HepG2 (cell line): ENCODE results near the gene IPP. TPM values are rescaled to one million over a fixed set of nuclear protein-coding genes. Genes with fewer than 3 reads are reported as not detected.

ENCODE experiments used
- ARNT ChIP-seq: fragments of 450-650 bp; IDR thresholded peaks from 2 replicates; pipeline ENCODE4 v1.6.1; 2017
- ERF ChIP-seq: IDR thresholded peaks from 2 replicates; pipeline ENCODE4 v1.6.1; 2018; ENCODE audit warnings: missing biosample characterization, missing genetic modification reagents
- HNRNPK ChIP-seq: fragments of 200-400 bp; formaldehyde crosslinking; IDR thresholded peaks from 2 replicates; pipeline ENCODE4 v1.6.1; 2018; ENCODE audit warnings: low read length, low read depth, moderate library complexity, mild to moderate bottlenecking; ENCODE audit not compliant: poor library complexity, severe bottlenecking
- RAD21 ChIP-seq: fragments of 450-650 bp; formaldehyde crosslinking; IDR thresholded peaks from 2 replicates; pipeline ENCODE4 v1.5.0; 2020; ENCODE audit warnings: mild to moderate bottlenecking
- SMAD9 ChIP-seq: sonication (generic); formaldehyde crosslinking; IDR thresholded peaks from 2 replicates; pipeline ENCODE4 v1.5.1; 2020; ENCODE audit warnings: mild to moderate bottlenecking, missing genetic modification reagents
- TGIF2 ChIP-seq: IDR thresholded peaks from 2 replicates; pipeline ENCODE4 v1.6.1; 2016; ENCODE audit warnings: control low read depth, missing compliant biosample characterization
- ZC3H13 ChIP-seq: sonication (generic); formaldehyde crosslinking; IDR thresholded peaks from 2 replicates; pipeline ENCODE4 v1.8.1; 2023; ENCODE audit warnings: mild to moderate bottlenecking, missing genetic modification reagents, moderate library complexity
- ZFP36L2 ChIP-seq: sonication (generic); formaldehyde crosslinking; IDR thresholded peaks from 2 replicates; pipeline ENCODE4 v1.4.0; 2020; ENCODE audit warnings: missing genetic modification reagents
- ZNF251 ChIP-seq: sonication (generic); formaldehyde crosslinking; IDR thresholded peaks from 2 replicates; pipeline ENCODE4 v1.9.0; 2021; ENCODE audit warnings: mild to moderate bottlenecking, missing genetic modification reagents
- ZNF317 ChIP-seq: sonication (generic); formaldehyde crosslinking; IDR thresholded peaks from 2 replicates; pipeline ENCODE4 v1.5.0; 2020; ENCODE audit warnings: mild to moderate bottlenecking, missing genetic modification reagents
- ZNF614 ChIP-seq: IDR thresholded peaks from 2 replicates; pipeline ENCODE4 v1.6.1; 2018; ENCODE audit warnings: missing biosample characterization, missing genetic modification reagents, inconsistent platforms, borderline replicate concordance
- ZNF747 ChIP-seq: sonication (generic); formaldehyde crosslinking; IDR thresholded peaks from 2 replicates; pipeline ENCODE4 v1.8.1; 2023; ENCODE audit warnings: missing genetic modification reagents, mild to moderate bottlenecking, borderline replicate concordance
- polyA plus RNA-seq, 8 experiments: library from polyadenylated mRNA; depleted of rRNA in 3 of 8; stranded (reverse) in 7 of 8; unstranded in 1 of 8; fragments of >200 nt; fragmentation: Illumina TruSeq in 4 of 8; extraction: Trizol in 4 of 8; gene quantifications; 2 replicates each; pipeline versions ENCODE4 v1.2.1 to v1.2.3, GENCODE V29; 2011 to 2016; ENCODE audit warnings: low read depth in 4 of 8, missing spikeins in 1 of 8, mixed read lengths in 1 of 8; ENCODE audit not compliant: insufficient read depth in 1 of 8
- total RNA-seq, 5 experiments: library from RNA; depleted of rRNA; stranded (reverse); fragments of >200 nt; fragmentation: Illumina TruSeq; extraction: Trizol; gene quantifications; 2 replicates each; pipeline ENCODE4 v1.2.3, GENCODE V29; 2016; ENCODE audit warnings: low read depth in 1 of 5
- TF ChIP-seq, protein P1 (sequence below): sonication (generic); formaldehyde crosslinking; conservative IDR thresholded peaks from 2 replicates; pipeline ENCODE4 v1.8.0; 2022; ENCODE audit warnings: mild to moderate bottlenecking, moderate library complexity, missing genetic modification reagents
- TF ChIP-seq, protein P2 (sequence below): sonication (generic); formaldehyde crosslinking; IDR thresholded peaks from 2 replicates; pipeline ENCODE4 v1.5.1; 2020; ENCODE audit warnings: mild to moderate bottlenecking, missing genetic modification reagents
- TF ChIP-seq, protein P3 (sequence below): sonication (generic); formaldehyde crosslinking; IDR thresholded peaks from one replicate; pipeline ENCODE4 v1.5.1; 2020; ENCODE audit warnings: mild to moderate bottlenecking, missing genetic modification reagents; ENCODE audit errors: not compliant biosample characterization

Gene IPP
- total and polyA plus RNA-seq, 2 of the 13 experiments (the other 11 are each of a cell fraction or from before 2014, with no cell fraction given), result 3.0 to 9.7 TPM

GRCh38 chr1:45686288-45687013 lies 64.0 kb downstream of the IPP start, which contains the start of gene GPBP1L1 (continued):
- TF ChIP-seq ZNF251 (CRISPR knock-in tag), result 0 out of 2 replicates have a peak, but pooled peaks have one; percentile 16
- TF ChIP-seq ZNF614 (CRISPR knock-in tag), result 0 out of 2 replicates have a peak, but pooled peaks have one; percentile 73
- TF ChIP-seq SMAD9 (CRISPR knock-in tag), result 0 out of 2 replicates have a peak, but pooled peaks have one; percentile 72
- peak; percentile 26; the same call in 1 of the 2 replicates for TF ChIP-seq ZC3H13 (CRISPR knock-in tag)
- 0 out of 2 replicates have a peak, but pooled peaks have one; percentile 42 for TF ChIP-seq RAD21
- peak; percentile 73 for TF ChIP-seq ZNF747
- no peak for TF ChIP-seq ARNT
- TF ChIP-seq, protein P1, sequence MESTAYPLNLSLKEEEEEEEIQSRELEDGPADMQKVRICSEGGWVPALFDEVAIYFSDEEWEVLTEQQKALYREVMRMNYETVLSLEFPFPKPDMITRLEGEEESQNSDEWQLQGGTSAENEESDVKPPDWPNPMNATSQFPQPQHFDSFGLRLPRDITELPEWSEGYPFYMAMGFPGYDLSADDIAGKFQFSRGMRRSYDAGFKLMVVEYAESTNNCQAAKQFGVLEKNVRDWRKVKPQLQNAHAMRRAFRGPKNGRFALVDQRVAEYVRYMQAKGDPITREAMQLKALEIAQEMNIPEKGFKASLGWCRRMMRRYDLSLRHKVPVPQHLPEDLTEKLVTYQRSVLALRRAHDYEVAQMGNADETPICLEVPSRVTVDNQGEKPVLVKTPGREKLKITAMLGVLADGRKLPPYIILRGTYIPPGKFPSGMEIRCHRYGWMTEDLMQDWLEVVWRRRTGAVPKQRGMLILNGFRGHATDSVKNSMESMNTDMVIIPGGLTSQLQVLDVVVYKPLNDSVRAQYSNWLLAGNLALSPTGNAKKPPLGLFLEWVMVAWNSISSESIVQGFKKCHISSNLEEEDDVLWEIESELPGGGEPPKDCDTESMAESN (CRISPR knock-in tag), result peak; percentile 62; the same call in 1 of the 2 replicates
- no peak for TF ChIP-seq TGIF2 (CRISPR knock-in tag)
- no peak for TF ChIP-seq HNRNPK
- 0 out of 2 replicates have a peak, but pooled peaks have one; percentile 50 for TF ChIP-seq ZFP36L2 (CRISPR knock-in tag)
- TF ChIP-seq, protein P2, sequence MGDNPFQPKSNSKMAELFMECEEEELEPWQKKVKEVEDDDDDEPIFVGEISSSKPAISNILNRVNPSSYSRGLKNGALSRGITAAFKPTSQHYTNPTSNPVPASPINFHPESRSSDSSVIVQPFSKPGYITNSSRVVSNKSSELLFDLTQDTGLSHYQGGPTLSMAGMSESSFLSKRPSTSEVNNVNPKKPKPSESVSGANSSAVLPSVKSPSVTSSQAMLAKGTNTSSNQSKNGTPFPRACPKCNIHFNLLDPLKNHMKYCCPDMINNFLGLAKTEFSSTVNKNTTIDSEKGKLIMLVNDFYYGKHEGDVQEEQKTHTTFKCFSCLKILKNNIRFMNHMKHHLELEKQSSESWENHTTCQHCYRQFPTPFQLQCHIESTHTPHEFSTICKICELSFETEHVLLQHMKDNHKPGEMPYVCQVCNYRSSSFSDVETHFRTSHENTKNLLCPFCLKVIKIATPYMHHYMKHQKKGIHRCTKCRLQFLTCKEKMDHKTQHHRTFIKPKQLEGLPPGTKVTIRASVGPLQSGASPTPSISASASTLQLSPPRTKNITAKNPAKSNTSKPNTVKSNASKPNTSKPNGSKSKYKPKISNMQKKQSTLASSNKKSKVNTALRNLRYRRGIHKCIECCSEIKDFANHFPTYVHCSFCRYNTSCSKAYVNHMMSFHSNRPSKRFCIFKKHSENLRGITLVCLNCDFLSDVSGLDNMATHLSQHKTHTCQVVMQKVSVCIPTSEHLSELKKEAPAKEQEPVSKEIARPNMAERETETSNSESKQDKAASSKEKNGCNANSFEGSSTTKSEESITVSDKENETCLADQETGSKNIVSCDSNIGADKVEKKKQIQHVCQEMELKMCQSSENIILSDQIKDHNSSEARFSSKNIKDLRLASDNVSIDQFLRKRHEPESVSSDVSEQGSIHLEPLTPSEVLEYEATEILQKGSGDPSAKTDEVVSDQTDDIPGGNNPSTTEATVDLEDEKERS (CRISPR knock-in tag), result 0 out of 2 replicates have a peak, but pooled peaks have one; percentile 21
- TF ChIP-seq, protein P3, sequence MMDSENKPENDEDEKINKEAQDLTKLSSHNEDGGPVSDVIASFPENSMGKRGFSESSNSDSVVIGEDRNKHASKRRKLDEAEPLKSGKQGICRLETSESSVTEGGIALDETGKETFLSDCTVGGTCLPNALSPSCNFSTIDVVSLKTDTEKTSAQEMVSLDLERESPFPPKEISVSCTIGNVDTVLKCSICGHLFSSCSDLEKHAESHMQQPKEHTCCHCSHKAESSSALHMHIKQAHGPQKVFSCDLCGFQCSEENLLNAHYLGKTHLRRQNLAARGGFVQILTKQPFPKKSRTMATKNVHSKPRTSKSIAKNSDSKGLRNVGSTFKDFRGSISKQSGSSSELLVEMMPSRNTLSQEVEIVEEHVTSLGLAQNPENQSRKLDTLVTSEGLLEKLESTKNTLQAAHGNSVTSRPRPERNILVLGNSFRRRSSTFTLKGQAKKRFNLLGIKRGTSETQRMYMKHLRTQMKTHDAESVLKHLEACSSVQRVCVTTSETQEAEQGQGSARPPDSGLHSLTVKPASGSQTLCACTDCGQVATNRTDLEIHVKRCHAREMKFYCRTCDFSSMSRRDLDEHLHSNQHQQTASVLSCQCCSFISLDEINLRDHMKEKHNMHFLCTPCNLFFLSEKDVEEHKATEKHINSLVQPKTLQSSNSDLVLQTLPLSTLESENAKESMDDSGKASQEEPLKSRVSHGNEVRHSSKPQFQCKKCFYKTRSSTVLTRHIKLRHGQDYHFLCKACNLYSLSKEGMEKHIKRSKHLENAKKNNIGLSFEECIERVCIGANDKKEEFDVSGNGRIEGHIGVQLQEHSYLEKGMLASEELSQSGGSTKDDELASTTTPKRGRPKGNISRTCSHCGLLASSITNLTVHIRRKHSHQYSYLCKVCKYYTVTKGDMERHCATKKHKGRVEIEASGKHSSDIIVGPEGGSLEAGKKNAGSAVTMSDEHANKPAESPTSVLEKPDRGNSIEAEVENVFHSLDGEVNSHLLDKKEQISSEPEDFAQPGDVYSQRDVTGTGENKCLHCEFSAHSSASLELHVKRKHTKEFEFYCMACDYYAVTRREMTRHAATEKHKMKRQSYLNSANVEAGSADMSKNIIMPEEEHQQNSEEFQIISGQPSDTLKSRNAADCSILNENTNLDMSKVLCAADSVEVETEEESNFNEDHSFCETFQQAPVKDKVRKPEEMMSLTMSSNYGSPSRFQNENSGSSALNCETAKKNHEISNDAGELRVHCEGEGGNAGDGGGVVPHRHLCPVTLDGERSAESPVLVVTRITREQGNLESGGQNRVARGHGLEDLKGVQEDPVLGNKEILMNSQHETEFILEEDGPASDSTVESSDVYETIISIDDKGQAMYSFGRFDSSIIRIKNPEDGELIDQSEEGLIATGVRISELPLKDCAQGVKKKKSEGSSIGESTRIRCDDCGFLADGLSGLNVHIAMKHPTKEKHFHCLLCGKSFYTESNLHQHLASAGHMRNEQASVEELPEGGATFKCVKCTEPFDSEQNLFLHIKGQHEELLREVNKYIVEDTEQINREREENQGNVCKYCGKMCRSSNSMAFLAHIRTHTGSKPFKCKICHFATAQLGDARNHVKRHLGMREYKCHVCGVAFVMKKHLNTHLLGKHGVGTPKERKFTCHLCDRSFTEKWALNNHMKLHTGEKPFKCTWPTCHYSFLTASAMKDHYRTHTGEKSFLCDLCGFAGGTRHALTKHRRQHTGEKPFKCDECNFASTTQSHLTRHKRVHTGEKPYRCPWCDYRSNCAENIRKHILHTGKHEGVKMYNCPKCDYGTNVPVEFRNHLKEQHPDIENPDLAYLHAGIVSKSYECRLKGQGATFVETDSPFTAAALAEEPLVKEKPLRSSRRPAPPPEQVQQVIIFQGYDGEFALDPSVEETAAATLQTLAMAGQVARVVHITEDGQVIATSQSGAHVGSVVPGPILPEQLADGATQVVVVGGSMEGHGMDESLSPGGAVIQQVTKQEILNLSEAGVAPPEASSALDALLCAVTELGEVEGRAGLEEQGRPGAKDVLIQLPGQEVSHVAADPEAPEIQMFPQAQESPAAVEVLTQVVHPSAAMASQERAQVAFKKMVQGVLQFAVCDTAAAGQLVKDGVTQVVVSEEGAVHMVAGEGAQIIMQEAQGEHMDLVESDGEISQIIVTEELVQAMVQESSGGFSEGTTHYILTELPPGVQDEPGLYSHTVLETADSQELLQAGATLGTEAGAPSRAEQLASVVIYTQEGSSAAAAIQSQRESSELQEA (CRISPR knock-in tag), result peak; percentile 44
- TF ChIP-seq ERF (CRISPR knock-in tag), result peak; percentile 41; the same call in 1 of the 2 replicates
- 0 out of 2 replicates have a peak, but pooled peaks have one; percentile 14 for TF ChIP-seq ZNF317 (CRISPR knock-in tag)
